NT2/D1 (cell line): ENCODE measurements around the gene OR5AU1.
"Not testable (repeated sequence)": the region's sequence is repeated elsewhere in the genome, so short reads cannot be mapped to it uniquely, and the experiment has no call there.

Experiments used
- YY1 ChIP-seq: IDR thresholded peaks from 2 replicates; pipeline ENCODE4 v1.6.1; 2011; ENCODE audit not compliant: insufficient read length, insufficient read depth
- ZNF274 ChIP-seq: IDR thresholded peaks from 2 replicates; pipeline ENCODE4 v1.6.1; 2011; ENCODE audit warnings: mild to moderate bottlenecking, low read depth, low read length

DNA sequence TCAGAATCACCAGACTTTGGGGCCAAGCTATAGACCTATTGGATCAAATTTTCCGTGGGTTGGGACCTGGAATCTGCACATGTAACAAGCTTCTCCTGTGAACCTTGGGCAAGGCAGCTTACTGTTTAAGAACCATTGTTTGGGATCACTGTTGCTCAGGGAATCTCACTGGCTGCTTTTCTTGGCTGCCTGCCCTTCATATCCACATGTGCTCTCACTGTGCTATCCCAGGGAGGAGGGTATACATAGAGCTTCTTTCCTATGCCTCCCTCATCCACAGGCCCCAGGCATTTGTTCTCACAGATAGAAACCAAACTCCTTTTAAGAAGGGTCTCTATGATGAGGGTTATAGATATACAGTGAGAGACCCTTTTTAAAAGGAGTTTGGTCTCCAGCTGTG is 9.8 kb upstream of the OR5AU1 start:
- TF ChIP-seq ZNF274, YY1: not testable (repeated sequence)
